ENCODE data around the gene TPMT. TPM values are rescaled to one million over a fixed set of nuclear protein-coding genes. Genes with fewer than 3 reads are reported as not detected.

TPMT gene
- total RNA-seq, 1 donor from 2014 or later, result 18.2 TPM

DNA sequence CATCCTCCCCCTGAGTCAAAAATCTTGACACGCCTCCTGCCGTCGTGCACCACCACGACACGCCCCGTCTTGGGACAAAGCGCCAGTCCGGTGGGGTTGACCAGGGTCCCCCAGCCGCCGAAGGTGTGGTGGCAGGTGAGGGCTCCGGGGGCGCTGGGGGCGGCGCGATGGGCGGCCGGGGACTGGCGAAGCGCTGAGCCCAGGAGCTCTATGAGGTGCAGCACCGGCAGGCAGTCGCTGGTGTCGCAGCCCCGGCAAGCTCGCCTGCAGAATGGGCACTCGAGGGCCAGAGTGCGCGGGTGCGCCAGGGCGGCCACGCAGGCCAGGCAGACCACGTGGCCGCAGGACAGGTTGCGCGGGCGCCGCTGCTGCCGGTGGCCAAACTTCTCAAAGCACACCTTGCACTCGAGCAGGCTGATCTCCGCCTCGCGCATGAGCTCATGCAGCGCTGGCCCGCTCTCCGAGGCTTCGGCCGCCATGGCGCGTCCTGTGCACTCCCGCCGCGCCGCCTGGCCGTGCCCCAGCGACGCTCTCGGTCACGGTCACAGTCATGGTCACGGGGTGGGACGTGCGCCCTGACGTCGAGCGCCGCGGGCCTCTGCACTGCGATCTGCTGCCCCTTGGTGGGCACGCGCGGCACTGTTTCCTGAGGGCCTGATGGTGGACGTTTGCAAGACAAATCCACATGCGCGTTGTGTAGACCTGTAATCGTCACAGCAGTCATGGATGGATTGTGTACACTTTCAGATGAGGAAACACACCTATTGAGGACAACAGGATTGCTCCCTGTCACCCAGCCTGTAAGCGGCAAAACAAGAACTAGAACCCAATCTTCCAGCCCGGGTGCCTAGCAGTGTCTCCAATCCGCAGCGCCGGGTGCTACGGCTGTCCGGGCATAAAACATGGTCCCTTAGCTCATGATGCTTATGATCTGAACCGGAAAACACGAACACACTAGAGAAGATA lies 32.5 kb downstream of the TPMT start, which contains the start of gene NHLRC1:
Gene NHLRC1 (minus strand): TSS at position 550 of the 966 bp plus-strand sequence. CDS start 71 bp downstream, at position 479.
- no peak for FAIRE-seq
- H3K4me3 ChIP-seq (ENCODE audit: low read depth, low read length), result peak within 1 kb of the TSS; percentile 50
- H3K36me3 ChIP-seq (ENCODE audit: control insufficient read depth, insufficient read depth, low read length), result no peaks in the 10 kb centered on the region
- H3K27me3 ChIP-seq (ENCODE audit: control insufficient read depth, insufficient read depth, low read length), result no peaks in the 10 kb centered on the region
- TF ChIP-seq, protein P1, sequence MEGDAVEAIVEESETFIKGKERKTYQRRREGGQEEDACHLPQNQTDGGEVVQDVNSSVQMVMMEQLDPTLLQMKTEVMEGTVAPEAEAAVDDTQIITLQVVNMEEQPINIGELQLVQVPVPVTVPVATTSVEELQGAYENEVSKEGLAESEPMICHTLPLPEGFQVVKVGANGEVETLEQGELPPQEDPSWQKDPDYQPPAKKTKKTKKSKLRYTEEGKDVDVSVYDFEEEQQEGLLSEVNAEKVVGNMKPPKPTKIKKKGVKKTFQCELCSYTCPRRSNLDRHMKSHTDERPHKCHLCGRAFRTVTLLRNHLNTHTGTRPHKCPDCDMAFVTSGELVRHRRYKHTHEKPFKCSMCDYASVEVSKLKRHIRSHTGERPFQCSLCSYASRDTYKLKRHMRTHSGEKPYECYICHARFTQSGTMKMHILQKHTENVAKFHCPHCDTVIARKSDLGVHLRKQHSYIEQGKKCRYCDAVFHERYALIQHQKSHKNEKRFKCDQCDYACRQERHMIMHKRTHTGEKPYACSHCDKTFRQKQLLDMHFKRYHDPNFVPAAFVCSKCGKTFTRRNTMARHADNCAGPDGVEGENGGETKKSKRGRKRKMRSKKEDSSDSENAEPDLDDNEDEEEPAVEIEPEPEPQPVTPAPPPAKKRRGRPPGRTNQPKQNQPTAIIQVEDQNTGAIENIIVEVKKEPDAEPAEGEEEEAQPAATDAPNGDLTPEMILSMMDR (IDR thresholded peaks at IDR 0.05; ENCODE audit: insufficient read depth, low read length, severe bottlenecking), result peak; percentile 97
- peak; percentile 74 for DNase-seq (ENCODE audit: low read depth)

DNA sequence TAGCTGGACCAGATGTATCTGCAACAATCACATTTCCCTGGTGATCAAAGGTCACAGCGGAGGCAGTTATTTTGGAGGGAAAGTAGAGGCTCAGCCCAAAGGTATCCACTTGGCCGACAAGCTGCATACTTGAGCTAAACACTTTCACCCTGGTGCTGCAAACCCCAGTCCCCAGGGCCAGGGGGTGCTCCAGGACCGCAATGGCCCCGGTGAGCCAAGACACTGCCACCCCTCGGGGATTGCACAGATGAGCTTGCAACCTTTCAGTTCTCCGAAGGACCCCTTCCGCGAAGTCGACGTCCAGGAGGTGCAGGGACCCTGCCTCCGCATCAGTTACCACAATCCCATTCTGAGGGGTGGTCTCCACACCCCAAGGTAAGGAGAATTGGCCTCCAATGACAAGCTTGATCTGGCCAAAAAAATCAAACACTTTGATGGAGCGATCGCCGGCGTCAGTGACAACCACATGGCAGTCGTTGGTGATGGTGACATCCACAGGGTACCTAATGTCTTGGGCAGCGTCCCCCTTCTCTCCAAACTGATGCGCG lies 33.2 kb downstream of the TPMT start:
- Histone ChIP-seq H3K27me3 (ENCODE audit: control insufficient read depth, insufficient read depth, low read length) (no peaks in the 10 kb centered on the region), H3K36me3 (ENCODE audit: control insufficient read depth, insufficient read depth, low read length) (no peaks in the 10 kb centered on the region), H3K4me3 (ENCODE audit: low read depth, low read length) (no peak overlapping the region)
- TF ChIP-seq, protein P1 (IDR thresholded peaks at IDR 0.05; ENCODE audit: insufficient read depth, low read length, severe bottlenecking), result no peak
- FAIRE-seq, result no peak
- DNase-seq (ENCODE audit: low read depth), result no peak

- no peaks in the 10 kb centered on the region for H3K27me3 ChIP-seq (ENCODE audit: control insufficient read depth, insufficient read depth, low read length)
- DNase-seq (ENCODE audit: low read depth) (peak; percentile 3), FAIRE-seq (no peak)
- no peaks in the 10 kb centered on the region for H3K36me3 ChIP-seq (ENCODE audit: control insufficient read depth, insufficient read depth, low read length)
- TF ChIP-seq, protein P1 (IDR thresholded peaks at IDR 0.05; ENCODE audit: insufficient read depth, low read length, severe bottlenecking), result no peak
- no peak overlapping the region for H3K4me3 ChIP-seq (ENCODE audit: low read depth, low read length)
Measured at GRCh38 chr6:18119236-18119635, 35.6 kb downstream of the TPMT start.

- no peak for DNase-seq (ENCODE audit: low read depth)
- H3K4me3 ChIP-seq (ENCODE audit: low read depth, low read length), result no peak overlapping the region
- TF ChIP-seq, protein P1 (IDR thresholded peaks at IDR 0.05; ENCODE audit: insufficient read depth, low read length, severe bottlenecking), result no peak
- FAIRE-seq, result no peak
- H3K27me3 ChIP-seq (ENCODE audit: control insufficient read depth, insufficient read depth, low read length), result no peaks in the 10 kb centered on the region
- H3K36me3 ChIP-seq (ENCODE audit: control insufficient read depth, insufficient read depth, low read length), result no peaks in the 10 kb centered on the region
Measured at GRCh38 chr6:18118330-18118729, 36.5 kb downstream of the TPMT start.

GRCh38 chr6:18117136-18117535 lies 37.7 kb downstream of the TPMT start:
- FAIRE-seq (no peak), DNase-seq (ENCODE audit: low read depth) (peak; percentile 10)
- TF ChIP-seq, protein P1 (IDR thresholded peaks at IDR 0.05; ENCODE audit: insufficient read depth, low read length, severe bottlenecking), result no peak
- Histone ChIP-seq H3K36me3 (ENCODE audit: control insufficient read depth, insufficient read depth, low read length) (no peaks in the 10 kb centered on the region), H3K27me3 (ENCODE audit: control insufficient read depth, insufficient read depth, low read length) (no peaks in the 10 kb centered on the region), H3K4me3 (ENCODE audit: low read depth, low read length) (no peak overlapping the region)

Measured in bronchial epithelial cell (primary cell).